Measurements from ENCODE around the gene AP1S1. TPM values are rescaled to one million over a fixed set of nuclear protein-coding genes. Genes with fewer than 3 reads are reported as not detected.

Gene AP1S1
- total and polyA plus RNA-seq, 2 experiments from 2014 or later = 31.1 to 85.8 TPM

DNA sequence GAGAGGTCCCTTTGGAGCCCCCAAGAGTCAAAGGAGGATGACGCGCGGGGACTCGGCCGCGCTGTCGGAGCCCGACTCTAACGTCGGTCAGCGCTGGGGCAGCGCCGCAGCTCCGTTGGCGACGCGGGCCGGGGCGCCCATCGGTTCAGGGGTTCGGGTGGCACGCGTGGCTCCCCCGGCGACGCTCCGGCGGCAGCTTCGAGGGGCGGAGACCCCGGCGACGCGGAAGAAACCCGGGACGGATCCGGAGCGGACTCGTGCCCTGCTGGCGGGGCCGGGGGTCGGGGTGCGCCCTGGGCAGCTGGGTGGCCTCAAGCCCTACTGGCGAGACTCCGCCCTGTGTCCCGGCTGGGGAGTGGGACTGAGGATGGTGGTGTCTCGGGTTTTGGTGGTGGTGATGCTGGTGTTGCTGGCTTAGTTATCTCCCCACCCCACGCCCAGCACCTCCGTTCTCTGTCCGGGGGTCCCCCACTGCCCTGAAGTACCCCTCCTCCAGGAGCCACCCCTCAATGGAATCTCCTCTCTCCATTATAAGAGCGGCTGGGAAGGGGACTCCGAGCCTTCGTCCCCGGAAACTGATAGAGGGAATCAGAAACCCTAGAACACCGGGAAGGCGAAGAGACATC lies 26.0 kb downstream of the AP1S1 start, which contains the start of gene NAT16:
TSS of gene NAT16 (minus strand) at position 164 of the 626 bp plus-strand sequence. CDS start 5,486 bp downstream, outside the sequence.
- Histone ChIP-seq H3K9me3 (ENCODE audit: low read depth) (no peaks in the 10 kb centered on the region), H2AFZ (peak within 1 kb of the TSS; percentile 31), H4K20me1 (ENCODE audit: insufficient read depth, poor library complexity, severe bottlenecking) (no peaks in the 10 kb centered on the region), H3K4me2 (peak within 1 kb of the TSS; percentile 72), H3K27ac (no peak within 1 kb of the TSS), H3K4me1 (ENCODE audit: insufficient read depth) (peaks cover 5% of the 10 kb centered on the region), H3K79me2 (no peaks in the 10 kb centered on the region), H3K4me3 (no peak within 1 kb of the TSS), H3K27me3 (peaks cover 67% of the 10 kb centered on the region), H3K9me2 (replicated peaks; ENCODE audit: insufficient read depth) (no peaks in the 10 kb centered on the region), H3K36me3 (replicated peaks; ENCODE audit: insufficient read depth, low read depth) (no peaks in the 10 kb centered on the region)
- DNase-seq (ENCODE audit: low spot score) = no peak
- 8% methylated on average over 47 of the region's 56 CpGs for WGBS (ENCODE audit: low lambda C conversion rate, missing lambda C conversion rate)
- peak; percentile 99 for TF ChIP-seq EZH2 (IDR thresholded peaks at IDR 0.05; ENCODE audit: borderline replicate concordance)
- TF ChIP-seq, protein P1, sequence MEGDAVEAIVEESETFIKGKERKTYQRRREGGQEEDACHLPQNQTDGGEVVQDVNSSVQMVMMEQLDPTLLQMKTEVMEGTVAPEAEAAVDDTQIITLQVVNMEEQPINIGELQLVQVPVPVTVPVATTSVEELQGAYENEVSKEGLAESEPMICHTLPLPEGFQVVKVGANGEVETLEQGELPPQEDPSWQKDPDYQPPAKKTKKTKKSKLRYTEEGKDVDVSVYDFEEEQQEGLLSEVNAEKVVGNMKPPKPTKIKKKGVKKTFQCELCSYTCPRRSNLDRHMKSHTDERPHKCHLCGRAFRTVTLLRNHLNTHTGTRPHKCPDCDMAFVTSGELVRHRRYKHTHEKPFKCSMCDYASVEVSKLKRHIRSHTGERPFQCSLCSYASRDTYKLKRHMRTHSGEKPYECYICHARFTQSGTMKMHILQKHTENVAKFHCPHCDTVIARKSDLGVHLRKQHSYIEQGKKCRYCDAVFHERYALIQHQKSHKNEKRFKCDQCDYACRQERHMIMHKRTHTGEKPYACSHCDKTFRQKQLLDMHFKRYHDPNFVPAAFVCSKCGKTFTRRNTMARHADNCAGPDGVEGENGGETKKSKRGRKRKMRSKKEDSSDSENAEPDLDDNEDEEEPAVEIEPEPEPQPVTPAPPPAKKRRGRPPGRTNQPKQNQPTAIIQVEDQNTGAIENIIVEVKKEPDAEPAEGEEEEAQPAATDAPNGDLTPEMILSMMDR (IDR thresholded peaks at IDR 0.05; ENCODE audit: poor library complexity) = no peak

- Histone ChIP-seq H3K27ac (no peak overlapping the region), H3K4me3 (no peak overlapping the region), H3K9me2 (replicated peaks; ENCODE audit: insufficient read depth) (no peaks in the 10 kb centered on the region), H3K9me3 (ENCODE audit: low read depth) (no peaks in the 10 kb centered on the region), H3K27me3 (peaks cover 18% of the 10 kb centered on the region), H3K36me3 (replicated peaks; ENCODE audit: insufficient read depth, low read depth) (no peaks in the 10 kb centered on the region), H3K4me2 (no peak overlapping the region), H2AFZ (no peak overlapping the region), H3K79me2 (no peaks in the 10 kb centered on the region), H4K20me1 (ENCODE audit: insufficient read depth, poor library complexity, severe bottlenecking) (no peaks in the 10 kb centered on the region), H3K4me1 (ENCODE audit: insufficient read depth) (no peaks in the 10 kb centered on the region)
- TF ChIP-seq, protein P1 (IDR thresholded peaks at IDR 0.05; ENCODE audit: poor library complexity) = no peak
- TF ChIP-seq EZH2phosphoT487 (IDR thresholded peaks at IDR 0.05; ENCODE audit: low read depth, severe bottlenecking, unreplicated experiment) (no peak), EZH2 (IDR thresholded peaks at IDR 0.05; ENCODE audit: borderline replicate concordance) (no peak)
- peak; percentile 32 for DNase-seq (ENCODE audit: low spot score)
- 57% methylated on average over 5 of the region's 5 CpGs for WGBS (ENCODE audit: low lambda C conversion rate, missing lambda C conversion rate)
Measured at GRCh38 chr7:101185258-101185839, 31.1 kb downstream of the AP1S1 start.

GRCh38 chr7:101186194-101186593 lies 31.9 kb downstream of the AP1S1 start:
- no peaks in the 10 kb centered on the region for H3K9me3 ChIP-seq (ENCODE audit: low read depth)
- H3K27me3 ChIP-seq = peaks cover 10% of the 10 kb centered on the region
- H3K36me3 ChIP-seq (replicated peaks; ENCODE audit: insufficient read depth, low read depth) = no peaks in the 10 kb centered on the region
- TF ChIP-seq, protein P1 (IDR thresholded peaks at IDR 0.05; ENCODE audit: poor library complexity) = no peak
- TF ChIP-seq EZH2phosphoT487 (IDR thresholded peaks at IDR 0.05; ENCODE audit: low read depth, severe bottlenecking, unreplicated experiment) (no peak), EZH2 (IDR thresholded peaks at IDR 0.05; ENCODE audit: borderline replicate concordance) (no peak)
- H3K4me1 ChIP-seq (ENCODE audit: insufficient read depth) = no peaks in the 10 kb centered on the region
- no peaks in the 10 kb centered on the region for H3K79me2 ChIP-seq
- no peak overlapping the region for H3K4me3 ChIP-seq
- H4K20me1 ChIP-seq (ENCODE audit: insufficient read depth, poor library complexity, severe bottlenecking) = no peaks in the 10 kb centered on the region
- DNase-seq (ENCODE audit: low spot score) = no peak
- no peak overlapping the region for H3K27ac ChIP-seq
- 78% methylated on average over 6 of the region's 6 CpGs for WGBS (ENCODE audit: low lambda C conversion rate, missing lambda C conversion rate)
- H3K9me2 ChIP-seq (replicated peaks; ENCODE audit: insufficient read depth) = no peaks in the 10 kb centered on the region
- H3K4me2 ChIP-seq = no peak overlapping the region
- no peak overlapping the region for H2AFZ ChIP-seq
